ENCODE data around the gene TTC24.

TTC24 gene

DNA sequence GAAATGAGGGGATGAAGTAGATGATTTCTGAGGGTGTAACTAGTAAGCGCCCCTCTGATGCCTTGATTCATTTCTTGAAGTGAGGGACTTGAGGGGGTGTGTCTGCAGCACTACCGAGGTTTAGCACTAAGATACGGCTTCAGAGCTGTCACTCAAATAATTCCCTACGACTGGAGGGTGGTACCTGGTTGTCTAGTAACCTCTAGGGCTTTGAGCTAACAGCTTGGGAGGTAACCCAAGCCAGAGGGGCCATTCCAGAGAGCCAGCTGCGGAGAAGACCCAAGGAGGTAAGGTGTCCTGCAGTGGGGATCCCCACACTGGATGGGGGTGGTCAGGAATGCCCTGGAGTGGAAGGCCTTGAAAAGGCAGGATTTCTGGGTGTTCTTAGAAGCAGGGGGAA lies at the start of gene TTC24:
TTC24 (plus strand) TSS at position 252 of the 400 bp plus-strand sequence. CDS start 1,642 bp downstream, outside the sequence.
- no peak for DNase-seq

DNA sequence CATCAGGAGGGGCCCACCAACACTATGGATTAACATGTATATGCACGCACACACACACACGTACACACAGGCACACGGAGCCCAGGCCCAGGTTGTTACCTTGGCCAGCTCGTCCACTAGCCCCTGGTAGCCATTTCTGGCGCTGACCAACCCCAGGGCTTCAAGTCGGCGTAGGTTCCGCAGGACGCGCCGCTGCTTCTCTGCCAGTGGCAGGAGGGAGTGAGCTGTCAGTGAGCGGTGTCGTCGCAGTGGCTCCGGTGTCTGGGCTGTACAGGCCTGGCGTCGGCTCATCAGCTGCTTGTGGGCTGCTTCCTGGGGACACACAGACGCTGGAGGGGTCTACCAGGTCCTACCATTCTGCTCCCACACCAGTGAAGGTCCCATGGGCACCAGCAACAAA lies 49.5 kb upstream of the TTC24 start:
- no peak for DNase-seq

DNA sequence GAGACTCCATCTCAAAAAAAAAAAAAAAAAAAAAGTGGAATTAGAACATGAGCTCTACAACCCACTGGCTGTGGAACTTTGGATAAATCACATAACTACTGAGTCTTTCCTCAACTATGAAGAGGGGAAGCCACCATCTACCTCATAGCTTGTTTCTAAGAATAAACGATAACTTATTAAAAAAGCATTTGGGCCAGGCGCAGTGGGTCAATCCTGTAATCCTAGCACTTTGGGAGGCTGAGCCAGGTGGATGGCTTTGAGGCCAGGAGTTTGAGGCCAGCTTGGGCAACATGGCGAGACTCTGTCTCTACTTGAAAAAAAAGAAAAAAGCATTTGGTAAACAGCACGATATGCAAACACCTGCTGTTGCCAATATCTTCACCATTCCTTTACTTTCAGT lies 47.1 kb upstream of the TTC24 start:
- no peak for DNase-seq

DNA sequence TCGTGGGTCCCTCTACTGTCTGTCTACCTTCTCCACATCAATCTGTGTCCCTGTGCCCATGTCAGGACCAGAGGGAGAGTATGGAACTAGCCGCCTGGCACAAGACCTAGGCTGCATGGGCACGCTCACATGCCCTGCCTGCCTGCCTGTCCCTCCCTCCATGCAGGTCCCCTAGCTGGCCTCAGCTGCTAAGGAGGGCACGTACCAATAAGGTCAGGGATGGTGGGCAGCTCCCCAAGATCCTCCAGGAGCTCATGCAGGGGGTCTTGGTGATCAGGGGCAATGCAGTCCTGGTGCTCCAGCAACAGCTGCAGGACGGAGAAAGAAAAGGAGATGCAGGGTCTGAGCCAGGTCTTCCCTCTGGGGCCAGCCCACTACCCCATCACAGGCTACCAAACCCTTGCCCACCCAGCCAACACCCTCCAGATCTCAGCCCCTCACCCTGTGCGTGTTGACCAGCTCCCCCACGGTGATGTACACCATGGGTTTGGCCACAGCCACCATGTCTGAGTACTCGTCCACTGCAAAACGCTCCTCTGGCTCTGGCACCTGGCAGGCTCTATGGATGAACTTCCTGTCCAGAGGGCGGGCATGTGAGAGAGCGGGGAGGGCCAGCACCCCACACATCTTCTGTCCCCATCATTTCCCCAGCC lies 45.8 kb upstream of the TTC24 start:
- DNase-seq: no peak

DNA sequence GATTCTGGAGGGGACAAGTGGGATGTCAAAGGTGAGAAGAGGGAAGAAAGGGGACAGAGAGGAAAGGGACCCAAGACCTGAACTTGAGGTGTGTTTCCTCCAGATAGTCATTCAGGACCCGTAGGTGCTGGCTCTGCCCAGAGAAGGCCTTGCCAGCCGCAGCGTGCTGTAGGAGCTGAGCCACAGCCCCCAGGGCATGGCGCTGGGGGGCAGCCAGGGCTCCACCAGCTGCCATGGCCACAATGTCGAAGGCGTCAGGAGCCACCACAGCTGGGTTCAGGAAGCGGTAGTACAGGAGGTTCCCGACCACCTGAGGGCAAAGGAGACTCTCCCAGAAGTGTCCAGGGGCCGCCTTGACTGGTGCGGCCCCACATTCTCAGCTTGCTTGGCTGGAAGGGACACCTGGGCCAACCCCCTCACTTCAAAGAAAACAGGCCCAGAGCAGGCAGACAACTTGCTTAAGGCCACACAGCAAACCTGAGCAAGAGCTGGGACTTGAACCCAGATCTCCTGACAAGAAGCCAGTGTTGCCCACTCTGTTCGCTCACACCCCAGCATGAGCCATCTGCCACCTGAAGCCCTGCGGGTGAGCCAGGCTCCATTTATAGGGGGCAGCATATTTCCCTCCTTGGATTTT lies 45.0 kb upstream of the TTC24 start:
- DNase-seq: no peak

DNA sequence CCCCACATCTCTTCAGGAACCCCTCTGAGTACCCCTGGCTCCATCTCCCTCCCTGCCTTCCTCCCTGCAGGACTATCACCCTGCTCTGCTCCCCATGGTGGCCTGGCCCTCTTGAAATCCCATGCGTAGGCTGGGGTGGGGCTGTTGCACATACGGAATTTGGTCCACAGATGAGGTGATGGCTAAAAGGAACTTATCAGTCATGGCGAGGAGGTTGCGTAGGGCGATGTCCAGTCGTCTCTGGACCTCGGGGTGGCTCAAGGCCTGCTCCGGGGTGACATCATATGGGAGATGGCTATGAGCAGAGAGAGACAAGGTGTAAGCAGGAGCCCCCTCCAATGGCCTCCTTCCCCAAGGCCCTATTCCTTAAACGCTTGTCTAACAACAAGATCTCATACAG lies 42.5 kb upstream of the TTC24 start:
- no peak for DNase-seq

DNA sequence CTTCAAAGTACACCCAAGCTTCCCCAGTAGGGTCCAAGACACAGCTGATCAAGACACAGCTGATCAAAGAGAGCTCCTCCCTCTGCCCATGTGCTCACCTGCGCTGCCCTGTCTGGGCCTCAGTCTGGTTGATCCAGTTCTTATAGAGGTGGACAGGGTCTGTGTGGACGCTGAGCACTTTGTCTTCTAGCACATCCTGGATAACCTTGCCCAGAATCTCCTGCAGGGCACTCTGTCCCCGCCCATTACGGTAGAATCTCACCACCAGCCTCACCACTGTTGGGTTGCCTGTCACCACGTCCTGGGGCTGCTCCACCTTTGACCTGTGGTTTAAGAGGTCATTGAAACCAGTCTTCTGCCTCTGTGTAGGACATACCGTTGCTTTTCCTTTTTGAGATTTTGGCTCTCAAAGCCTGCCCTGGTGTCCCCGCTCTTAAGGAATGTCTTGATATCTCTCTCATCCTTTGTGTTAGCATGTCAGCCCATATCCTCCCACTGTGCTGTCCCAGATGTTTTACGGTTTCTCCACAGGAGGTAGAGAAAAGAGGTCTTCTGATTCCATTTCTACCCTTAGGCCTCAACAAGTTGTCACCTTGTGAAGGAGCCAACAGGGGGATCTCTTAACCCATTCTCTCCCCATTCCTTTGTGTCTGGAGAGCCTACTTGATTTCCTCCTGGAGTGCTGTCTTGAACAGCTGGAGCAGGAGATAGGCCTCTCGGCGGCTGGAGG lies 40.6 kb upstream of the TTC24 start:
- no peak for DNase-seq

DNA sequence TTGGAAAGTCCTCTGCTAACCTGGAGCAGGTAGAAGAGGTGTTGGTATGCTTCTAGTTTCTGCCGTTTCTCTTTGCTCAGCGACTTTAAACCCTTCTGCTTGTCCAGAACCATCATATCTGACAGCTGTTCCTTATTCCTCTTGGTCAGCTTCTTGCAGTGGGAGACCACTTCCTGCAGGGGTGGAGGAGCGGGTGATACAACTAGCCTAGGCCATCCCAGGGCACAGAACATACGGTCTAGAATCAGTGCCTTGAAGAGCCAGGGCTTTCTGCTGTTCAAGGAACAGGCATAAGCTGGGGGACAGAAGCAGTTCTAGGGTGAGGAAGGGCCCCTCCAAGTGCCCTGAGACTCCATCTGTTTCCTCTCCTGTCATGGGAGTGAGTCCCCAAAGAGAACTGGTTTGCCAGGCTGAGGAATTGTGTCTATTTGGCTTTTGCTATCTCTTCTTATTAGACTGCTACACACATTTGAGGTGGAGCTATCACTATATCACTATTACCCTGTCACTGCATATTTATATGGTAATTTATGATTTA lies 39.6 kb upstream of the TTC24 start:
- DNase-seq: no peak

DNA sequence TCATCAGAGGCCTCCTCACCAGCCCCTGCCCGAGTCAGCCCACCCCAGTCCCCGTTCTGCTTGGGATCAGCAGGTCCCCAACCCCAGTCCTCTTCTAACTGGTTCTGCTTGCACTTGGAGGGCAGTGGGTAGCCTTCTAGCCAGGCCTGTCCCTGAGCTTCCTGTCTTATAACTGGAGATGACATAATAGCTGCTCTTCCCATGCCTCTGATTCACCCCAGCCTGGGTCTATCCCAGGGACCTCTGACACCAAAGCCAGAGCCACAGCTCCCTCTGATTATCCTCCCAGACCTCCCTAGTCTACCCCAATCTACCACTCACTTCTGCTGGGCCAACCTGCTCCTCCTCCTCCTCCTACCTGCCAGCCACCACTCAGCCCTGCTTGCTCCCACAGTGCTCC lies 38.6 kb upstream of the TTC24 start:
- no peak for DNase-seq

DNA sequence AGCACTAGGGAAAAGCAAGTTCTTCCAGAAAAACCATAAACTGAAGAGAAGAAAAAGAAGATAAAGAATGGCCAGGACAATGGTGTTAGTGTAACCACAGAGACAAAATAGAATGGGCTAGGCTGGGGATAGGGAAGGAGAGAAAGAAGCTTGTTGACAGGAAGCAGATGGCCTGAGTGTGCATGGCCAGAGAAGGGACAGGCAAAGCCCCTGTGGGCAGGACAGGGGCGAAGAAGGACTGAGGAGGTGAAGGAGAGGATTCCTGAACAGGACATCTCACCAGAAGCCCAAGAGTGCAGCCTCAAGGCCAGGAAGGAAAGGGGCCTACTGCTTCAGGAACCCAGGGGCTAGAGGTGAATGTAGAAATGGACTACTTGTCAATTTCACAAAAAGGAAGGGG lies 36.5 kb upstream of the TTC24 start:
- no peak for DNase-seq

DNA sequence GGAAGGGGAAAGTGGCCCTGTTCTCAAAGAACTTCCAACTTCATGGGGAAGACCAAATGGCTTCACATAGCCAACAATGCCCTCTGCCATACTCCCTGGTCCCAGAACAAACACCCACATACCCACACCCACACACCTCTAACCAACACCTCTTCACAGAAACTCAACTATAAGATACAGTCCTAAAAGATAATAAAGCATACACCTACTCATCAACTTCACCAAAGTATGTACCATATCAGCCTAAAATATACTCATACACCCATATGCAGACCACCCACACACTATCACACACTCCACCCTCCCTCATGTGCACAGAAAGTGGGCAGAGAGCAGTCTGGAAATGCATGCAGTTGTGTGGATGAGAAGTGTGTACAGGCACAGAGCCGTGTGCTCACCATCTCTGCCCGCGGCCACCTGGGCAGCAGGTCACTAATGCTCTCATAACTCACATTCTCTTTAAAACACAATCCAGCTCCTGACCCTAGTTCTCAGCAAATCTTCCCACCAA lies 34.9 kb upstream of the TTC24 start:
- no peak for DNase-seq

DNA sequence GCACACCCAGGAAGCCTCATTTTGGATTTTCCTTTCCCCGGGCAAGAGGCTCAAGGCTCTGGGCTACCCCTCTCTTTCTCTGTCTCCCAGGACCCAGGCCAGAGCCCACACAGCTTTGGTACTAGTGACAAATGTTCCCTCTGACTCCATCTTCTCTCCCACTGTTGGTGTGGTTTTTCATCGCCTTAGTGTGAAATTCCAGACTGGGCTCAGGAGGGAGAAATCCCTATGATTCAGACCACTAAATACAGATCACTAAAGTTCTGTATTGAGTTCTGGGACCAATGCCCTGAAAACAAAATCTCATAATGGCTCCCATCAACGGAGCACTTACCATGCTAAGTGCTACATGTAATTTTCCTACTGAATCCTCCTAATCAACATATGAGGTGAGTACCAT lies 33.3 kb upstream of the TTC24 start:
- no peak for DNase-seq

DNA sequence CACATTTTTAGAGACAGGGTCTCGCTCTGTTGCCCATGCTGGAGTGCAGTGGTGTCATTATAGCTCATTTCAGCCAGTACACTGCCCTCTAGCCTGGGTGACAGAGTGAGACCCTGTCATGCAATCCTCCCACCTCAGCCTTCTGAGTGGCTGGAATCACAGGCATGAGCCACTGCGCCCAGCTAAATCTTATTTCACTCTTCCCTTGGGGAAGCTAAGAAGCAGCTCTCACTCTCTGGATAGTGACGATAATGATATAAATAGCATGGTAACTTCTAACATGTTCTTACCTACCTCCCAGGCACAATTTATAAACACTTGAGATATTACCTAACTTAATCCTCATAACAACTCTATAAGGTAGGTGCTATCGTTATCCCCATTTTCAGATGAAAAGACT lies 32.1 kb upstream of the TTC24 start:
- no peak for DNase-seq

DNA sequence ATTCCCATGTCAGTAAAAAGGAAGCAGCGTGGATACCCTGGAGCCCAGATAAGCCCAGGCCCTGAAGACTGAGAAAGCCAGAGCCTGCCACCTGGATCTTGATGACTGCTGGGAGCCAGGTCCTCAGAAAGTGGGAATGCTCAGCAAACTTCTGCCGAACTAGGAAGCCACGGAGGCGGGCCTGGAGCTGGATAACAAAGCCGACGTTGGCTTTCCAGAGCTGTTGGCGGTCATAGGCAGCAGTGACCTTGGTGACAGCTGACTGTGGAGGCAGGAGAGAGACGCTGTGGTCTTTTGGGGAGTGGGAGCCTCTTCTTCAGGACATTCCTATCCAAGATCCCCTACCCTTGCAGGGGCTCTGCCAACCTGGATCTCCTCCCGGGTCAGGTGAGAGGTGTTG lies 31.5 kb upstream of the TTC24 start:
- no peak for DNase-seq

DNA sequence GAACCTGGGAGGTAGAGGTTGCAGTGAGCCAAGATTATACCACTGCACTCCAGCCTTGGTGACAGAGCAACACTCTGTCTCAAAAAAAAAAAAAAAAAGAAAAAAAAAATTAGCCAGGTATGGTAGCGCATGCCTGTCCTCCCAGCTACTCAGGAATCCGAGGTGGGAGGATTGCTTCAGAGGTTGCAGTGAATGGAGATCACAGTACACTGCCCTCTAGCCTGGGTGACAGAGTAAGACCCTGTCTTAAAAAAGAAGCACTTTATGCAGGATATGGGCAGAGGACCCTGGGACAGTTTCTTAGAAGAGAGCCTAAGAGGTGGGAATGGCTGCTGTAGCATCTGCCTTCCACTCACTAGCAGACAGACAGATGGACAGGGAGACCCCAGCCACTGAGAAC lies 30.1 kb upstream of the TTC24 start:
- no peak for DNase-seq

DNA sequence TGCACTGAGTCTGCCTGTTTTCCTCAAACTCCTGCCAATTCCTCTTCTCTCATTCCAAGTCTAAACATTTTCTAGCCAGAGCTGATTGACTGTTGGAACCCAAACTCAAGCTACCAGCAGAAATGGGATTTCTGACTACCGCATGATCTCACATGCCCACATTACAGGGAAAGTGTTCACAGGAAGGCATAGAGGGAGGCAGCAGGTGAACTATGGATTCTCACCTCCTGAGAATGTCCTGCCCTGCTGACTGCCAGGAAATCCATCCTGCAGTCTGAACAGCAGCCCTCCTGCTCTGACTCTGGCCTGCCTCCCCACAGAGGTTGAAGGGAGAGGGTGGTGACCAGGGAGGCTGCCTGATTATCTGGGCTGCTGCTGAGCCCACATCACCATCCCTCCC lies 29.7 kb upstream of the TTC24 start:
- DNase-seq: no peak

DNA sequence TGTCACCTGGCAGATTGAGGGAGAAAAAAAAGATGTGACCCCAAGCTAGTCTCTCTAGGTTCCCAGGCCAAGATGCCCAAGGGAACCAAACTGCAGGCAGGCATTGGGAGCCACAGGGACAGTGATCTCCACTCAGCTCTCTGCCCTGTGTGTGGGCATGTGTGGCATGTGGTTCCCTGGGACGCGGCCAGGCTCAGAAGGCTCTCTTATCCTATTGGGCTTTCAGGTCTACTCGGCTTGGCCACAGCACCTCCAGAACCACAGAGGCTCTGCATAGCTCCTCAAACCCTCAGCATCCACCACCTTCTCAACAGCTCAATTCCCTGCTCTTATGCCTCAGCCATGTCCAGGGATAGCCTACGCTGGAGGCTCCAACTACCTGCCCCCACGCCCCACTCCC lies 29.2 kb upstream of the TTC24 start:
- no peak for DNase-seq

DNA sequence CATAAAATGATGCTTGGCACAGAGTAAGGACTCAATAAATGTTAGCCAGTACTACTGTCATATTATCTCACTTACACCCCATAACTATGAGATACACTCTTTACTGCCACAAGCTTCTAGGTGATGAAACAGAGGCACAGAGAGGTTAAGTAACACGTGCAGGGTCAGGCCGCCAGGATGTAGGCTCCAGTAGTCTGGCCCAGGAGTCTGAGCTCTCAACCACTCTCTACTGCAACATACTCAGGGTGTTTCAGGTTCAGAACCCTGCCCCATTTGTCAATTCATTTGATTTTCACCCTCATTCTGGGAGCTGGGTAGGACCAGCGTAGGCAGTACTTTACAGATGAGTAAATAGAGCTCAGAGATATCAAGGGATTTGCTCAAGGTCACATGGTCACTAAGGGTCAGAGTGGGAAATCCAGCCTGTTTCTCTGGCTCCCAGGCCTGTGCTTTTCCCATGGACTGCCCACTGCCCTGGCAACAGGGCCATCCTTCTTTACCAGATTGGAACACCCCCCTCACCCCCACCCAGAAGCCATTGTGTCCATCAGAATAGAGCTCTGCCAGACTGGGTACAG lies 28.4 kb upstream of the TTC24 start:
- no peak for DNase-seq

DNA sequence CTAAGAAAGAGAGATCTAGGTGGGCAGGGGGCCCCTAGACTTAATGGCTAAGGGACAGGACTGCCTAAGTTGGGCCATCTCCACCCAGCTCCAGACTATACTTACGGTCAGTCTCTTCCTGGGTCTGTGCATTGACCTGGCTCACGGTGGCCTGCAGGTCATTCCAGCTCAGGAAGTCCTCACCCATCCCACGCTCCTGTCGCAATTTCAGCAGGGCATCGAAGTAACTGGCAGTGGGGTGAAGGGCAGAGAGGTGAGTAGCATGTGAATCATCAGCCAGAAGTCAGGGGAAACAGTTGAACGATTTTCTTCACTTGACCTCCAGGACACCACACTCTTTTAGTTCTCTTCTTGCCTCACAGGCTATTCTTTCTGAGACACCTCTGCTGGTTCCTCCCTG lies 27.7 kb upstream of the TTC24 start:
- peak; percentile 51 for DNase-seq

DNA sequence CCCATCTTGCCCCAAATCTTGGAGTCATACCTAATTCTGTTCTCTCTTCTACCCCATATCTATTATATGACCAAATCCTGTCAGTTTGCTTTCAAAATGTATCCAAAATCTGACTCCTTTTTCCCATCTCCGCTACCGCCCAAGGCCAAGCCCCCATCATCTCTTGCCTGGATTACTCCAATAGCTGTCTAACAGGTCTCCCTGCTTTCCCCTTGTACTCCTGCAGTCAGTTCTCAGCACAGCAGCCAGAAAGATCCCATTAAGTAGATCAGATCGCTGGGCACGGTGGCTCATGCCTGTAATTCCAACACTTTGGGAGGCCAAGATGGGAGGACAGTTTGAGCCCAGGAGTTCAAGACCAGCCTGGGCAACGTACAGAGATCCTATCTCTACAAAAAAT lies 27.0 kb upstream of the TTC24 start:
- DNase-seq: no peak

DNA sequence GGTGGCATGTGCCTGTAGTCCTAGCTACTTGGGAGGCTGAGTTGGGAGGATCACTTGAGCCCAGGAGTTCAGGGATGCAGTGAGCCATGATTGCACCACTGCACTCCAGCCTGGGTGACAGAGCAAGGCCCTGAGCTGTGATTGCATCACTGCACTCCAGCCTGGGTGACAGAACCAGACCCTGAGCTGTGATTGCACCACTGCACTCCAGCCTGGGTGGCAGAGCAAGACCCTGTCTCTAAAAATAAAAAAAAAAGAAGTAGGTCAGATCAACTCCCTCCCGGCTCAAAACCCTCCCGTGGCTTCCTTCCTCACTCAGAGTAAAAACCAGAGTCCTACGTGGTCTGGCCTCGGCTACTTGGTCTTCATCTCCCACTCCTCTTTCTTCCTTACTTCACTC lies 26.6 kb upstream of the TTC24 start:
- peak; percentile 77 for DNase-seq

DNA sequence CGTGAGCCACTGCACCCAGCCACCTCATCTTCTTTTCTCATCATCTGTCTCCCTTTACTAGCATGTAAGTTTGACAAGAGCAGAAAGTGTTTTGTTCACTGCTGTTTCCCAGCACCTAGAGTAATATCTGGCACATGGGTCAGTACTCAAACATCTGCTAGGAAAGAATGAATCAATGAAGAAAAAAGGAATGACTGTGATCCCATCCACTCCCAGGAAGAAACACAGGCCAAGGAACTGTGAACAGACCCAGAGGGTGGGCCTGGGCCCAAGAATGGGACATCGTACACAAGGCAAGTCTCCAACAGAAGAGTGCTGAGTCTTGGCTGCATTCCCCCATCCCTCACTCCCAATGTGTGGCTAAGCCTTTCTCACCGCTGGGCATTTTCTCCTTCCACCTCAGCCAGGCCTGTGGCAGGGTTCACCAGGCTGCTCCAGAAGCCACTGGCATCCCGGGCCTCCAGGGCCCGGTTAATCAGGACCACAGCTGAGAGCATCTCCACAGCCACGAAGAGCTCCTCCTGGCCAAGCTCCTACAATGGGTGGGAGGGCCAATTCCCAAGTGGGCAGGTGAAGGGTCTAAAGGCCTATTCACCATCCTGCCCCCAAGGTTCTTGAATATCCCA lies 25.6 kb upstream of the TTC24 start:
- no peak for DNase-seq

DNA sequence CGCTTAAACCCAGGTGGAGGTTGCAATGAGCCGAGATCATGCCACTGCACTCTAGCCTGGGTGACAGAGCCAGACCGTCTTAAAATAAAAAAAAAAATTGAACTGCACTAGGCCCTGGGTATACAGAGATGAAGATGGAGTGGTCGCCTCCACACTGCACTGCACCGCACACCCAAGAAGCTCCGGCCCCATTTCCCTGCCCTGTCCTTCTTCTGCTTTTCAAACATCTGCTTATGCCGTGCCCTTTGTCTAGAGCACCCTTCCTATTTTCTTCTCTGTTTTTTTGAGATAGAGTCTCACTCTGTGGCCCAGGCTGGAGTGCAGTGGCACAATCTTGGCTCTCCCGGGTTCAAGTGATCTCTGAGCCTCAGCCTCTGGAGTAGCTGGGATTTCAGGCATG lies 24.6 kb upstream of the TTC24 start:
- no peak for DNase-seq
